GM19438 (cell line): Measurements from ENCODE around the gene PHF21B.

ENCODE experiments used
- ATAC-seq: cut with Tn5 transposase; IDR thresholded peaks from one replicate; pipeline ENCODE4 v1.9.1; 2021; ENCODE audit warnings: low read depth; ENCODE audit not compliant: unreplicated experiment

PHF21B gene

DNA sequence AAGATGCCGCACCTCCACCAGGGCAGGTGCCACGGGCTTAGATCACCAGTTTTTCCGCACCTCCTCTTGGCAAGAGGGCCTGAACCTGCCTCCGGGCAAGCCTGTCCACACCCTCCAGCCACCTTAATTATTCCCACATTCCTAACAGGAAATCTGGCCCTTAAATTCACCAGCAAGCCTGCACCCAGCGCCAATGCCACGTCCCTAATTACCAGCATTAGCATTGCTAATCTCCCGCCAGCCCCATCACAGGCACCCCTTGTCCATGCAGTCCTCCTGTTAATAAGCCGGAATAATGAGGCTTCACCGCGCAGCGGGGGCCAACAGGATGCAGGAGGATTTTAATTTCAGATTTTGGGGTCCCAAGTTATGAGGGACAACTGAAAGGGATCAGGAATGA, 69.7 kb downstream of the PHF21B start:
- ATAC-seq: no peak

DNA sequence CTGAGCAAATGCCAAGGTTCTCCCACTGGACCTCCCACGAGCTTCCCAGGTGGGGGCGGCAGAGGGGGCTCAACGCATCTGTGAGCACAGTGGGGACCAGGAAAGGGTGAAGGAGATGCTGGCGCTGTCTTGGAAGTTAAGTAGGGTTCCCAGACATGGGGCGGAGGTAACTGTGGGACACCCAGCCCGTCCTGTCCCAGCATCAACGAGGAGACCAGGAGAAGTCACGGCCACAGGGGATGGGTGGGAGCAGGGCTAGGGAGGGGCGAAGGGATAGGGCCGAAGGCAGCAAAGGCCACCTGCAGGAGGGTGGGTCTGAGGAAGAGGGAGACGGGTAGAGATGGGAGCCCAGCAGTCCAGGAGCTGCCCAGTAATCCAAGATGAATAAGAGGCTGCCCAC, 70.4 kb downstream of the PHF21B start:
- no peak for ATAC-seq

DNA sequence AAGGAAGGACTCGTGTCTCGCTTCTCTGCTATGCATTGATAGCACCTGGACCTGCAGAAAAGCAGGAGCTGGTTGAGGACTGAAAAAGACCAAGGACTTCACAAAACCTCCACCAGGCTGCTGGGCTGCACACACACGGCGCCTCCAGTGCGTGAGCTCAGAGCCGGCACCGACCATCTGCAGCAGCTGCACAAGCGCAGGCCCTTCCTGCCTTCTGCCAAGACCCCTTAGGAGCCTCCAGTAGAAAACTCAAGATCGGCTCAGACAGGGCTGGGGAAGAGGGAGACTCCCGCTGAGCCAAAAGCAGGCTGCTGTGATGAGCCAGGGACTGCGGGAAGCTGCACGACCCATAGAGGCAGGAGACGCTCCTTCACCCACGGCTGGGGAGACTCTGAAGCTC, 70.9 kb downstream of the PHF21B start:
- ATAC-seq: no peak

DNA sequence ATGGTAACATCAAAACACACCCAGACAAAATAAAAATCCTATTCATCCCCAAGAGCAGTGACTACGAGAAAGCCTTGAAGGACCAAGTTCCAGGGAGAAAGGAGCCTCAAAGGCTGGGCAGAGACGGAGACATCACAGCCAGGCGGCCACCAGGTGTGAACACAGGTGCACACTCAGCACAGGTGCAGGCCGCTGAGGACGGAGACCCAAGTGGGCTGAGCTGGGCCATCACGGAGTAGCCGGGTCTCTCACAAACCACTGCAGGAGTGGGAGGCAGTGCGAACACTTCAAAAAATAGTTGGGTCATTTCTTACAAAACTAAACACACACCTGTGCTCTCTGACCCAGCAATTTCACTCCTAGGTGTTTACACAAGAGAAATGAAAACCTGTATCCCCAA, 72.6 kb downstream of the PHF21B start:
- ATAC-seq: no peak

DNA sequence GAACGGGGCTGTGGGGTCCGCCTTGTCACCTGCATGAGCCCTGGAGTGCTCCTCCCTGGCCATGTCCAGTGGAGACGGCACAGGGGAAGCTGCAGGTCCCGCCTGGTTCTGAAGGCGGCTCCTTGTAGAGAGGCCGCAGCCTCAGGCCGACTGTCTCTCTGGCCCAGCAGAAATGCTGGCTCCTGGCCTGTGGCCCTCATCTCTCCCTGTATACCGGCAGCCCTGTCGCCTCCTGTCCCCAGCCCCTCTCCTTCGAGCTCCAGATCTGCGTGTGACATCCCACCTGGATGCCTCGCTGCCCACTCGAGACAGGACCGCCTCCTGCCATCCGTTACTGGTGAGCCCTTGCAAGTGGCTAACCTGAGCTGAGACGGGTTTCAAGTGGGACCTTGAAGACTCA, 73.6 kb downstream of the PHF21B start:
- no peak for ATAC-seq

DNA sequence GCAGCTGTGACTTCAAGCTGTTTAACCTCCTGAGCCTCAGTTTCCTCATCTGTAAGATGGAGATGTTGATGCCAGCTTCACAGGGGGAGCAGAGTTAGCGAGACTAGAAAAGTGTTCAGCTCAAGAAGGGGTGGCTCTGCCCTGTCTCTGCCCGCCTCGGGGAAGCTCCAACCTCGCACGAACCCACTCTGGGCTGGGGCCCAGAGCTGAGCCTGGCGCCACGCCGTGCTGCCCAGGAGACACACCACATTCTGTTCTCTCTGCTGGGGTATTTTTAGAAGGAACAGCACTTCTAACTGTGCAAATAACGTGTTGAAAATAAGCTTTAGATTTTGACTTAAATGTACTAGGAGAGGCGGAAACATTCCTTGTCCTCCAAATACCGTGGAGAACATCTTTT, 74.1 kb downstream of the PHF21B start:
- ATAC-seq: no peak

DNA sequence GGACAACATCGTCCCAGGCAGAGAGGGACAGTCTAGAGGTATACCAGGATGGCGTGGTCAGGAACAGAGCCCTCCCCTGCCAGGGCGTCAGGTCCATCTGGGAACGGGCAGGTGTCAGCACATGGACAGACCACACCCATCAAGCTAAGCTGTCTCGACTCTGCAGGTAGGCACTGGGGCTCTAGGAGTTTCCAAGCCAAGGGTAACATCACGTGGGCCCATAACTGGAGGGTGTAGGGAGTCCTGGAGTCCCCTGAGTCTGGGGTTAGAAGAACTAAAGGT, 75.4 kb downstream of the PHF21B start:
- no peak for ATAC-seq

DNA sequence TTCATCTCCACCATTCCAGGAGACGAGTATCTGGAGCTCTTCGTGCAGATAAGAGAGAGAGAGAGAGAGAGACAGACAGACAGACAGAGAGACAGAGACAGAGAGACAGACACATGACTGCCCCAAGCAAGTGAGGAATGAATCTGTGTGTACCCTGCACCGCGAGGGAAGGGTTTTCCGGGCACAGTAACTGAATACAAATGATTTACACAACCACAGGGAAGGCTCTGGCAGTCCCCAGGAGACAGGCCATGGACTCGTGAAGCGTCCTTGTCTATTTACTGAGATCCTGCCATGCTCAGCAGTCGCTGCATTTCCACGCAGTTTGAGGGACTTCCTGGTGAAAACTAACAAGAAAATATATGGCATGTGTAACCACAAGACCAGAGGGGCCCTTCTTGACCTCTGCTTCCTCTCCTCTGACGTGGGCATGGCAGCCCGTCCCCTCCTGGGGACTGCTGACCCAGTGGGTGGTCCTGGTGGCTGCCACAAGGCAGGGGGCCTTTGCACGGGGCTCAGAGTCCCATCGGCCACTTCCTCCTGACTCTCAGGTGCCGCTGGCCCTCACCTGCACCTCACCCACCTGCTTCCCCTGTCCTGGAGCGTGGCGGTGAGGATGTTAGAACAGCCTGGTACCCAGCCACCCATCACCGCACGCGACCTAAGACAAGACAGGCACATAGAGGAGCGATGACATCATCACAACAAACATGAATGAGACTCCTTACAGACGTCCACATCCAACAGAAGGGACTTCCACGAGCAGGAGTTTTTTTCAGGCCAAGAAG, 75.9 kb downstream of the PHF21B start:
- ATAC-seq: no peak

DNA sequence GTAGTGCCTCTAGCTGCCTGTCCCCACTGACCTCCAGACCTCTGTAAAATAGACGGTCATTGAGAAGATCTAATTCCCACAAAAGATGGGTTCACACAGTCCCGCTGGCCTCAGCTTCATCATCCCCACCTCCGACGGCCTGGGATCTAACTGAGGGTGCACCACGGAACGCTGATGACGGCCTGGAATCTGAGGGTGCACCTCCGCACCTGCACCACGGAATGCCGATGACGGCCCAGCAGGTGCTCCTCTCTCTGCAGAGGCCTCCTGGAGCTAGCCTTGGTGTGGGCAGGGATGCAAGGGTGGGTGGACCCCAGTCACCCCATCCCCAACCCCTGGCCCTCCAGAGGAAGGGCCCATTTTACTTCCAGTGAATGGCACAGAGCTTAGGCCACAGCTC, 77.3 kb downstream of the PHF21B start:
- ATAC-seq: no peak

DNA sequence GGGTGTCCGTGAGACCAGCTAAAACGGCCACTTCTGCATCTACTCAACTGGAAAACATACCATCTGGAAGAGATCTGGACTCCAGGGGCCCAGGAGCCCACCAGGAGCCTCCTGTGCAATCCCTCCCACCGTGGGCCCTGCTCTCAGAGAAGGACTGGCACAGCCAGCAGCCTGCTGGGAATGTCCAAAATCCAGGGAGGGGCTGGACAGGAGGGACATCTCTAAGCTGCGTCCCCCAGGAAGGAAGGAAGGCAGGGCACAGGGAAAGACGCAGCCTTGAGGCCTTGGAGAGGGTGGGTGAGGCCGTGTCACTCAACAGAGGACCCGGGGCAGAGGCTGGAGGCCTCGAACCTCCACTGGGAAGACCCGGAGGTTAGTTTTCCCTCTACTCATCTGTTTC, 78.0 kb downstream of the PHF21B start:
- no peak for ATAC-seq

DNA sequence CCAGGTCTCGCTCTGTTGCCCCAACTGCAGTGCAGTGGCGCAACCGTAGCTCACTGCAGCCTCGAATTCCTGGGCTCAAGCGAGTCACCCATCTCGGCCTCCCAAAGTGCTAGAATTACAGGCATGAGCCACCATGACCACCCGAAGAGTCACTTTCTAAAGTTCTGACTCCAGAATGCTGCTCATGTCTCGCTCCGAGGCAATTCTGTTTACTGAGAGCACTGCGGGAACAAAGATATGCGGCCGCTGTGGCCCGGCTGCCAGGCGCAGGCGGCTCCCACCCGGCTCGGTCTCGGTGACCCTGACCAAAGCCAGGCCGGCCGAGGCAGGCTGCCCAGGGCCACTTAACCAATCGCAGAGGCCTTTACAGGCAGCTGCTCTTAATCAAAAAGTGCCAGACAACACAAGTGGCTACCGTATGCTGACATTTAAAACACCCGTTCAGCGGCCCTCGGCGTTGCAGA, 78.7 kb downstream of the PHF21B start:
- ATAC-seq: no peak

DNA sequence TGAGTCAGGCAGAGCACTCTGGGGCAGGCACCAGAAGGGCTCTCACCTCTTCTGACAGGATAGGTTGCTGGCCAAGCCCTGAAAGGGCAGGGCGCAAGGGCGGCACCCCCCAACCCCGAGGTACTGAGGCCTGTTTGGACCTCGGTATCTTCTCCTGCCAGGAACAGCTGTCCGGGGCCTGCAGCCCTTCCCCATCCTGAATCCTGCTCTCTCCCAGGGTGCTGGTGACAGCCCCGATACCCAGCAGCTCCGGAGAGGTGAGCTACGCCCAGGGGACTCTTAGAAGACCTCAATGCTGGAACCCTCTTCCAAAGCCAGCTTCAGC, 79.1 kb downstream of the PHF21B start:
- no peak for ATAC-seq

DNA sequence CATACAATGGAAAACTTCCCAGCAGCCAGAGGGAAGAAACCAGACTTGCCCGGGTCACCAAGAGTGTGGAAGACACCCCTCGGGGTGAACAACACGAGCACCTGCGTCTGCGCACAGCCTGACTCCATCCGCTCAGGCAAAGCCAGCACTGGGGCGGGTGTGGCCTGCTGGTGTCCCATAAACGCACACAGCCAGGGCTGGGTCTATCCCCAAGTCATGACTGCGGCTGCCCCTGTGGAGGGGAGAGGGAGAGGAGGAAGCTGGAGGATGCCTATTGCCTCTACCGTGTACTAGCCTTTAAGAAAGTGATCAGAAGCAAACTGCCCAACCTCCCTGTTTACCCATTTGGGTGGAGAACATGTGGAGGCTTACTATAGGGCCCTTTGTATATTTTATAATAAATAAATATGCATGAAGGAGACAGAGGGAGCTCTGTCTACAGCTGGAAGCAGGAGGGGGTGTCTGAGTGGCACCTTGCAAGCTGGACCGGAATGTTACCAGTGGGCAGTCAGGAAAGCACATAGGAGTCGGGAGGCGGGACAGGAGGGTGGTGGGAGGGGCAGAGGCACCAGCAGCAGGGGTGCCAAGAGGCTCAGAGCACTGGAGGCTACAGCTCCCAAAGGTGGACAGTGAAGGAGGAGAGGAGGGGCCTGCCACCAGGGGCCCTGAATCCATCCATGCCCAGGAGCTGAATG, 79.6 kb downstream of the PHF21B start:
- no peak for ATAC-seq

DNA sequence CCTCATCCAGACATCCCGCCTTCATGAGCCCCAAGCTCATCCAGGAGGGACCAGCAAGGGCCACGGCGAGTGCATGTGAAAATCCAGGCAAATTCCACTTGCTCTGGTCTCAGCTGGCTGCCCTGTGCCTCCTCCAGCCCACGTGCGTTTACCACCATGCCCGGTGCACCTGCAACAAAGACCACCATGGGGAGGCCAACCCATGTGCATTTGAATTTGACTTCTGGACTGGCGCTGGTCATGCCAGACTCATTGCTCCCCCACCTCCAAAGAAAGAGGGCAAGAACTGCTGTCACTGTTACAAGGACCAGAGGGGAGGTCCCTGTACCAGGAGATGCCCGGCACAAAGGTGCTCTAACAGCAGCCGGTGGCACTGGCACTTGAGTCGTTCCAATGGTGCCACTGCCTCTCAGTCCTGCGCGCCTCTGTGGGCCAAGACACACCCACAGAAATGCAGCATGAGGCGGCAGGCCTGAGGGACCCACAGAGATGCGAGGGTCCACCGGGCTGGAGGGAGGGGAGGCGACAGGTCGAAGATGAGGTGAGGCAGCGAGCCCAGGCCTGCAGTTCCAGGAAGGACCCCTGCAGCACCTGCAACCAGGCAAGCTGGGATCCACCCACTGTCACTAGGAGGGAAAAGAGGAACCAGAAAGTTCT, 80.3 kb downstream of the PHF21B start:
- ATAC-seq: no peak

DNA sequence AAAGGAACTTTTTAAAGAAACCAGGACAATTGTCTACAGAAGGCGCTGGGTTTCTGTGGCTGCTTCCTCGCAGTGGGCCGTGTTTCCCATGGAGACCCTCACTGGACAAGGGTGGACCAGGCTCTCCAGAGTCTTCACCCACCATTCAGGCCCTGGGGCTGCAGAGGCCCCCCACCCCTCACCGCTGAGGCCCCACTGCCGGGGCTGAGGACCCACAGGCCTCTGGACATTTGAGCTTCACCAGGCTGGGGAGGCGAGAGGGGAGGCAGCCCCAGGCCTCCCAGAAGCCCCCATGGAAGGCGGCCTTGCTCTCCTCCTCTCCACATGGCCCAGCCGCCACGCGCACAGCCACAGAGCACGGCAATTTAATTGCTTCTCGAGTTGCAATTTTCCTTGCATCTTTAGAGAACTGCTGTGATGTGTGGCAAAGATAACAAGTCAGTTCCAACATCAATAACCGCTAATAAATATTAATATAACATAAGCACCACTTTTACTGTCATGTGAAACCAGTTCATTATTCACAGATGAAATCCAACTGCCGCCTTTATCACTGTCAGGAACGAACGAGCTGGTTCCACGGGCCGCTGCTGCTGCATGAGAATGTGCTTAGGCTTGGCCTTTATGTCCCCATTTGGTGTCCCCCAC, 81.0 kb downstream of the PHF21B start:
- no peak for ATAC-seq

DNA sequence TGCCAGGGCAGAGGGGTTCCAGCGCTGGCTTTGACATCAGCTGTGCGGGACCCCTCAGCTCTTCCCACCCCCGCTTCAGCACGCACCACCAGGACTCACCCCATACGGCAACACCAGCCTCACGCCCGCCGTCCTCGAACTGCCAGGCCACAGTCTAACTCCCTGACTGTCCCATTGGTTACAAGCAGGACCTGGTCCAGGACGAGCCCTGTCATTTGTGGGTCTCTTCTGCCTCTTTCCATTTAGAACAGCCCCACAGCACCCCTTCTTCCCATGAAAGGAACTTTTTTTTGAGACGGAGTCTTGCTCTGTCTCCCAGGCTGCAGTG, 81.7 kb downstream of the PHF21B start:
- ATAC-seq: no peak

DNA sequence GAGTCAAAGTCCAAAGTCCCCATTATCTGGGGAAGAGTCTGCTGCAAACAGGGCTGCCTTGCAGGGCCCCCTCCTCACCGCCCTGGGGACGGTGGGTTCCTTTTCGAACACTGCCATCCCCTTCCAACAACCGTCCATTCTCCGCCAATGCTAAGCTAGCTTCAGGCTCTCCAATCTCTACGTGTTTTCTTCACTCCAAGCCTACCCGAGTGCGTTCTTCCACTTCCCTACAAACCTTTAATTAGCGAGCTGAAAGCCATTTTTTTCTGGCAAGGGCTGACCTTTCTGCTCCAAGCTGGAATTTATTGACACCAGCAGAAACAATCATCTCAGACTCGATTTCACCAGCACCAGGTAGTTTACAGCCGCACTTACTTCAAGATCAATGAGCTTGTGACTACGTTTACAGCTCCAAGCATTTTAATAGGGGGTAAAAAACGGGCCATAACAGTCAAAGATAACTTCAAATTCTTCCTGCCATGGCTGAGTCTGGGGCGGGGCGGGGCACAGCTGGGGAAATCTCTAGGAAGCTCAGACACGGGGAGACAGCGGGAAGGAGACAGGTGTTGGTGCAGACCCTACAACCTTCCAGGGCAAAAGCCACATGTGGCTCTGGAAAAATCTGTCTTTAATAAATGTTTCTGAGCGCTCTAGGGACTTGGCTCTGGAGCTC, 82.2 kb downstream of the PHF21B start:
- no peak for ATAC-seq

DNA sequence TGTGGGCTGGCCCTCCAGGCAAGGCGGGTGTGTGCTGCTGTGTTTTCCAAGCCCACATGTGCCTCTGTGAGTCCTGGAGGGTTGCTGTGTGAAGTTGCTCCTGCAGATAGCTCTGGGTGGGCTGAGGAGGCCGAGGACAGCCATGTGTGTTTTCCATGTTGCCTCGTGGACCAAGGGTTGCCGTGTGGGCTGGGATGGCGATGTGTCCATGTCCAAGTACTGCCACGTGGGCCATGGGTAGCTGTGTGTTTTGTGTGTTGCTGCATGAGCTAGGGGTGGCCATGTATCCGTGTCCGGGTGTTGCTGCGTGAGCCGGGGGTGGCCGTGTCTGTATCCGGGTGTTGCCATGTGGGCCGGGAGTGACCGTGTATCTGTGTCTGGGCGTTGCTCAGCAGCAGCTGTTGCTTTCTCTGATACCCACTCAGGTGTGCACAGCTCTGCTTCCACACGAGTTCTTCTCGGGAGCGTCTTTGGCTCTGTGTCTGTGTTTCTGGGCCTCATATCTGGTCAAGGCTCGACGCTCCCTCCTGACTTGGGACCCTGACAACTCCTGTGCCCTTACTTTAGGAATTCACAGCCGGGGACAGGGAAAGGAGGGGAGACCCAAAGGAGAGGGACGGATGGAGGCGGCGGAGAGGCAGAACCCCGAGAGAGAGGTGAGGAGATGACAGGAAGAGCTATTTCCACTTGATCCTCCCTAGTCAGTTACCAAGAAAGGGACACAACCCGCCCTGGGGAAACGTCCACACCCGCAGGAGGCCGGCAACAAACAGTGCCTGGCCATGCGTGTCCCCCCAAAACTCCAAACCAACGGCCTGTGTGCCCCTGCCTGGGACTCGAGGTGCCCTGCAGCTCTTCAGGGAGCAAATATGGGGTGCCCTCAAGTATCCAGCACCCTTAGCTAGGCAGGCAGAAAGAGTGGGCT, 83.1 kb downstream of the PHF21B start:
- no peak for ATAC-seq

DNA sequence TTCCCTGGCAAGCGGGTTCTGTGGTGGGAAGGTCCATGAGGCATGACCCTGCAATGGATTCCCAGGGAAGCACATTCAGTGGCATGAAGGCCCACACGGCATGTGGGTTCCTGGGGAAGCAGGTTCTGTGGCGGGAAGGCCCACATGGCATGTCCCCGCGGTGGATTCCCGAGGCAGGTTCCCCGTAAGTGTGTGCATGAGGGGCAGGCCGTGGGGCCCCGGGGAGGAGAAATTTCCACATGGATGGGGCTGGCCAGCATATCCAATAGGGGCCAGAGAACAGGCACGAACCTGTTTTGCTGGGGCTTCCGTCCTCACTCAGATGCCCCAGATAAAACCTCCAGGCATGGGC, 83.7 kb downstream of the PHF21B start:
- no peak for ATAC-seq

DNA sequence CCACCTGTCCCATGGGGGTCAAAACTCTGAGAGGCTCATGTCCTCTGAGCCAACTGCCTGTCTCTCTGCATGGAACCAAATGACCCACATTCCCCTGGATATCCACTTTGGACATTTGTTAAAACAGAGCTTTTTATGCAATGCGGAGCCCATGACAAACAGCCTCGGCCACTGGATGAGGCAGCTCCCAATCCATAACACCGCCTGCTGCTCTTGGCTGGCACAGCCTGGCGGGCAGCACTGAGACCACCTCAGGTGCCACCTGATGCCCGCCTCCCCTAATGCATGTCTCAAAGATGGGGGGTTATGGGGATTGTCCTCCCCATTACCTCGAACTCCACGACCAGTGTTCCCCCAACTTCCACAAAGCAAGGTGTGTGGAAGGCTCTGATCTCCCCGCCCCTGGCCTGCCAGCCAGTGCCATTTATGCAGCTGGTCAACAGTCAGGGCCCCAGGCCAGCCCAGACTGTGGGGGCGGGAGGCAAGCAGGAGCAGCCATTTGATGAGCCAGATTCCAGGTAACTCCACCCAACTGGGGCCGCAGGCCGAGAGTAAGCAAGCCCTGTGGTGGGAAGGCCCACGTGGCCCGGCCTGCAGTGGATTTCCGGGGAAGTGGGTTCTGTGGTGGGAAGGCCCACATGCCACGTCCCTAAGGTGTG, 84.2 kb downstream of the PHF21B start:
- no peak for ATAC-seq
